Measurements from ENCODE around the gene TLNRD1.

The TLNRD1 gene

DNA sequence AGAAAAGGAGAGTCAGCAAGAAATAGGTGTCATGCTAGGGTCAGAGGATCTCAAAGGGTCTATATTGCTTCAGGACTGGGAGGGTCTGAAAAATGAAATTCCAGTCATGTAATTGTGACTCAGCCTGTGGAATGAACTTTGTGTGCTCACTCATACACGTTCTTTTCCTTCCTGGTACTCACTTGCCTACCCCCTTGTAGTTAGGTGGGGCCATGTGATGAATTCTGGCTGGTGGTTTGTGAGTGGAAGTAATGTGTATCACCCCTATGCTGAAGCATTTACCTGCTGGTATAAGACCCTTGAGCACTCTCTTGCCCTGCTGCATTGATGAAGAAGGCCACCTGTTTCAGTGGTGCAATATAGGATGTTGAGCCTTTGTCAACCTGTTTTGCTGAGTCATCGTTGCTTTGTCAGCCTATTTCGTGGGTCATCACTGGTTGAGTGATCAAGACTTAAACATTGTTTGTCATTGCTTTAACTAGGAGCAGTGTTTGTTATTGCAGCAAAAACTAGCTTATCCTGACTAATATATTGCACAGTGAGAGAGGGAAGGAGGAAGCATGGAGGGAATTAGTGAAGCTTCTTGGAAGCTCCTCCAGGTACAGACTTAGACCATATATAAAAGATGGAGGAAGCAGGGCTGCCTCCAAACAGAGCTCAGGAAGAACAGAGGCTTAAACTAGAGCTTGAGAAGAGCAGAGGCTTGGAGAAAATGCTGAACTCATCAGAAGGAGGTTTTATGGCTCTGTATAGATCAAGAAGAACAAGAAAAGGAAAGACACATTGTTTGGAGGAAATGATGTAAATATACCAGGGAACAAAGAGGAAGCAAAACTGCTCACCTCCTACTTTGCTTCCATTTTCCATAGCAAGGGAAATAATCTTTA lies 28.9 kb downstream of the TLNRD1 start:
- DNase-seq (ENCODE audit: low read depth) = no peak

DNA sequence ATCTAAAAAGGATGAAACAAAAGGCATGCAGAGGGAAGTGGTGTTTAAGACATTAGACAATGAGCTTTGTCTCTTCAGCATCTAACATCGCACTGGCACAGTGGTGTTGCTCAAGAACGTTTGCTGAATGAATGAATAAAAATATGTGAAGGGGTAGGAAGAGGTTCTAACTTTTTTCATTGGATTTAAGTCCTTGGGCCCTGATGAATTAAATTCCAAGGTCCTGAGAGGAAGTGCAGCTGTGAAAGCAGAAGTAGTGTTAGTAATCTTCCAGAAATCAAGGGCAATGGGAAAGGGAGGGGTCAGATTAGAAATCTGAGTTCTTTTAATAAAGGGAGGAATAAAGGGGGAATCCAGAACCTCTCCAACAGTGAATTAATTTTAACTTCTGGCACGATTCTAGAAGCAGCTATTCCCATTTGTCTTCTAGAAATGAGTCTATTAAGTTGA lies 29.6 kb downstream of the TLNRD1 start:
- DNase-seq (ENCODE audit: low read depth) = no peak

DNA sequence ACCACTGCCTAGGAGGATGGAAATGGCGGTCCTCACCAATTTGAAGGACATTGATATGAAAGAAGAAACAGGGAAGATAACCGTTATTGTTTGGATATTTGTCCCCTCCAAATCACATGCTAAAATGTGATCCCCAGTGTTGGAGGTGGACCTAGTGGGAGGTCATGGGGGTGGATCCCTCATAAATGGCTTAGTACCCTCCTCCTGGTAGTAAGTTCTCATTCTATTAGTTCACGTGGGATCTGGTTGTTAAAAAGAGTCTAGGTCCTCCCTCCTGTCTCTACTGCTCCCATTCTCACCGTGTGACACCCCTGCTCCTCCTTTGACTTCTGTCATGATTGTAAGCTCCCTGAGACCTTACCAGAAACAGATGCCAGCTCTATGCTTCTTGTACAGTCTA lies 30.5 kb downstream of the TLNRD1 start:
- no peak for DNase-seq (ENCODE audit: low read depth)

DNA sequence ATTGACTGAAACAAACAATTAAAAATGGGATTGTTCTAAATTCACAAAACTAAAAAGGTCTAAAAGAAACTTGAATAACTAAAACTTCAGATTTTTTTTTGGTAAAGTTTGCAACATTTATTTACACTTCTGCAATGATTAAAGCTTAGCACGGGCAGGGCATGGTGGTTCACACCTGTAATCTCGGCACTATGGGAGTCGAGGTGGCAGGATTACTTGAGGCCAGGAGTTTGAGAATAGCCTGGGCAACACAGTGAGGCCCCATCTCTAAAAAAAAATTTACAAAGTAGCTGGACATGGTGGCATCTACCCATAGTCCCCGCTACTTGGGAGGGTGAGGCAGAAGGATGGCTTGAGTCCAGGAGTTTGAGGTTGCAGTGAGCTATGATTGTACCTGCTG lies 31.6 kb downstream of the TLNRD1 start:
- no peak for DNase-seq (ENCODE audit: low read depth)

GRCh38 chr15:81032818-81033217 lies 32.1 kb downstream of the TLNRD1 start:
- no peak for DNase-seq (ENCODE audit: low read depth)

DNA sequence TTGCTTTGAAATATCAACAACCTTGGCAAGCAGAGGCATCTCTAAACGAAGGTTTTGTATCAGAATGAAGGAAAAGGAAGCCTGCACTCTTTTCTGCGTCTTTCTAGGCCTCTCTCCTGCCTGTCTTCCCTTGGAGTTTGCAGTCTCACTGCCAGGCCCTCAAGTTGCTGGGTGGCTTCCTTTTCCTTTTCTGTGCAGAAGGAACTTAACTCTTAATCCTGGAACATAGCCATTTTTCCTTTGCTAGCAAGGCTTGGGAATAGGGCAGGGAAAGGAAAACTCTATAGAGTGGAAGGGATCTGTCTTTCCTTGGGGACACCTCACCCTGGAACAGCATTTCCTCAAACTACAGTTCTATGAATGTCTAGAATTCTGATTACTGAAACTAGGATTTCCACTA lies 32.8 kb downstream of the TLNRD1 start:
- DNase-seq (ENCODE audit: low read depth) = no peak

GRCh38 chr15:81037952-81038743 lies 37.4 kb downstream of the TLNRD1 start:
- no peak for DNase-seq (ENCODE audit: low read depth)

DNA sequence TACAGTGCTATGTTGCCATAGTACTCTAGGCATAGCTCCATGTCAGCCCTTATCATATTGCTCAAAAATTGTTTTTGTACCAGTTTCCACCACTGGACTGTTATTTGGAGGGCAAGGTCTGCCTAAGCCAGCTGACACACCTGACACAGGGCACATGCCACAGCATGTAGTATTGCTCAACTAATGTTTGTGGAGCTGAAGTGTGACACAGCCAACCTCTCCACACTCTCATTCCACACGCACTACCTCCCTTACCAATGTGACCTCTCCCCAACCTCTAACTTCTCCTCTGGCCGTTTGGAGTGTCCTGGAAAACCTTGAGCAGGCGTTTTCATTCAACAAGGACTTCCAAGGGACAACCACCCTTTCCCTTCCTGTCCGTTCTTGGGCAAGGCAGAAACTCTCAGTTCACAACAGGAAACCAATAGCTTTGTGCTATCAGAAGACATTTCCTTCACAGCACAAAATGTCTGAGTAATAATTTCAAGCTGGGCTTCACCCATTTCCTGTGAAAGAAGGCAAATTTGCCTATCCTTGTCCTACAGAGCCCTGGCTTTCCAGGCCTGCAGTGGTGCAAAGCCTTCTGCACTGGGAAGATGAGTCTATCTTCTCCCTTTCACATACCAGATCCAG lies 38.4 kb downstream of the TLNRD1 start:
- no peak for DNase-seq (ENCODE audit: low read depth)

DNA sequence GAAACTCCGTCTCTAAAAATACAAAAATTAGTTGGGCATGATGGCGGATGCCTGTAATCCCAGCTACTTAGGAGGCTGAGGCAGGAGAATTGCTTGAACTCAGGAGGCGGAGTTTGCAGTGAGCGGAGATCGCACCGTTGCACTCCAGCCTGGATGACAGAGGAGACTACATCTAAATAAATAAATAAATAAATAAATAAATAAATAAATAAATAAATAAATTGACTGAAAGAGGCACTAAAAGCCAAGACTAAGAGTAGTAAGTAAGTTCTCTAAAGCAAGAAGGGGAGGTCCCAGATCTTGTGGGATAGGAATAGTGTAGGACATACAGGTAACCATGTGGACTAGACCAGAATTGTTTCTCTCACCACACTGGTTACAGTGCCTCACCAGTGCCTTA lies 40.0 kb downstream of the TLNRD1 start:
- no peak for DNase-seq (ENCODE audit: low read depth)

DNA sequence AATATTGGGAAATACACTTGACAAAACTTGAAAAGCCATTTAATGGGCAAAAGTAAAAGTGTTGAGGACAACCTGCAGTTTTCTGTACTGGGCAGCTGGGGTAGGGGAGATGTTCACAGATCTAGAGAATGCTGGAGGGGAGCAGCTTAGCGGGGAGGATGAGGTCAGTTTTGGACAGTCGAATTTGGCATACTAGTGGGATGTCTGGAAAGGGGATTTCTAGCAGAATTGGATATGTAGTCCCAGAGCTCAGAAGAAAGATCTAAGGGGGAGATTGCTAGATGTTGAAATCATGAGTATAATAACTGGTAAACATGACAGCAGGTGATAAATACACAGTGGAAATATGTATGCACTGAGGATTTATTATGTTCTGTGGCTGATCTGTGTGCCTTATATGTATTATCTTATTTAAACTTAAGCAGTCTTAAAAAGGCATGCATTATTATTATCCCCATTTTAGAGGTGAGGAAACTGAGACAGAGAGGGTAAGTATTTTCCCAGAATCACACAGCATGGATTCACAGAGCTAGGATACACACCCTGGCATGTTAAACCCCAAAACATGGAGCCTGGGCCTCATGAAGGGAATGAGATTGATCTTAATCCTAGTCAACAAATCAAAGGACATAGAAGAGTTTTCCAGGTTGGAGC lies 42.7 kb downstream of the TLNRD1 start:
- DNase-seq (ENCODE audit: low read depth) = no peak

DNA sequence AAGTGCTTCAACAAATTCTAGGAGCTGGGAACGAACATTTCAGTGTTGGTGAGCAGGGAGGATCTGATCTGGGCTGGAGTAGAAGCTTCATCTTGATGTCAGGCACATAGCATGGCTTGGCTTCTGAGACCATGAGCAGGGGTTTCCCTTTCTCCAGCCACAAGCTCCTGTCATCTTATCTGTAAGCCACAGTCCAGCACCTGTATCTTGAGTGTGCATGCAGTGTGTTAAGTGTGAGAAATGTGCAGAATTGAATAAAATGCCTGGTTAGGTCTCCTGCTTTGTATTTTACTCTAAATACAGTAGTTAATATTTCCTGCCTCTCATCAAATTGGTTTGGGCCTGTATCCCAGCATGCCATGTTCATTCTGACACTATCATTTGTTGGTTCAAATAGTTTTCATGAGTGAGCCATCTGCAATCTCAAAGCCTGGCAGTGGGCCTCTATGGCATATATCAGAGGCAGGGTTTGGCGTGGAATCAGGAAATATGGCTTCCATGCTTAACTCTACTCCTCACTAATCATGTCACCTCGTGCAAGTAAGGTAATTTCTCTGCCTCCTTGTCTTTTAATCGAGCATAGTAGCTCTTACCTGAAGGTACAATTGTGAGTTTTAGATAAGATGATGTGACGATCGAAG lies 43.3 kb downstream of the TLNRD1 start:
- no peak for DNase-seq (ENCODE audit: low read depth)

DNA sequence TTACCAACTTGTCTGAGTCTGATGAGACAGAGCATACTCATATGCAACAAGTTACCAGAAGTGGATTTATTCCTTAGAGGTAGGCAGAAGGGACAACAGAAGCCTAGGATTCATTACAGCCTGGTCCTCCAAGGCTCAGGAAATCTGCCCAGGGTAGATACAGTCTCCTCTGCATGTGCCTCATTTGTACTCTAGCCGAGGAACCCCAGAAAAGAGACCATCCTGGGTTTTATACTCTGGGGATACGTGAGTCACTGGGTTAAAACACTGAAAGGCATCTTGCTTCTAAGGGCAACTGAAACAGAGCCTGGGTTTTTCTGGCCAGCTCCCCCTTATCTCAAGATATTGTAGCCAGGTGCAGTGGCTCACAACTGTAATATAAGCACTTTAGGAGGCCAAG lies 45.6 kb downstream of the TLNRD1 start:
- DNase-seq (ENCODE audit: low read depth) = no peak

DNA sequence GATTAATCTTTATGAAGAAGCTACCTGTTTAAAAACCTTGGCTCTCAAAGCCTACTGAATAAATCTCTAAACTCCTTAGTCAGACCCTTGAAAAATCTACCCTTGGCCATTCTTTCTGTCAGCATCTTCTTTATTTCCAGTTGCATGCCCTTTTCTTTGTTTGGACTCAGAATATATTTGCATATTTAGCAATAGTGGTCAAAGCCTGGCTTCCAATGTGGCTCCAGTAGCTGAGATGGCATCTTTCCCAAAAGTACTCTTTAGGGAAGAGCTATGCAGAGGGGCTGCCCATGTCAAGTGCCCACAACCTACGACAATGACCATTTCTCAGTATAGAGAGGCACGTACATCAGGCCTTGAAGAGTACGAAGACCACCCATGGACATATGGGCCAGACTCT lies 47.2 kb downstream of the TLNRD1 start:
- DNase-seq (ENCODE audit: low read depth) = no peak

DNA sequence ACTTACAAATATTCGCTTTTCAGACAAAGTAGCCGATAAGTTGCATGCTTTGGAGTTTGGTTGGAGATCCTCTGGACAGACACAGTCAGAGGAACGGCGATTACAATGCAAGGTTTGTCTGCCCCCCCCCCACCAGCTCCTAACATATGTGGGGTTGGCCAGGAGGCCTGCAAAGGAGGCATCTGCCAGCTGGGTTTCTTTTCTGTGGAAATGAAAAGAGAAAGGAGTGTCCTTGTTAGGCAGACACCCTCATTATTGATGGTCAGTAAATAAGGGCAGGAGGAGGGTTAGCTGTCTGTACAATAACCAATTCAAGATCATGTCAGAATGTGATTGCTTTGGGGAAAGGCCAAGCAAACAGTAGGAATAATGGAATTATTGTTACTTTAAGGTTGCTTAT lies 49.1 kb downstream of the TLNRD1 start:
- no peak for DNase-seq (ENCODE audit: low read depth)

DNA sequence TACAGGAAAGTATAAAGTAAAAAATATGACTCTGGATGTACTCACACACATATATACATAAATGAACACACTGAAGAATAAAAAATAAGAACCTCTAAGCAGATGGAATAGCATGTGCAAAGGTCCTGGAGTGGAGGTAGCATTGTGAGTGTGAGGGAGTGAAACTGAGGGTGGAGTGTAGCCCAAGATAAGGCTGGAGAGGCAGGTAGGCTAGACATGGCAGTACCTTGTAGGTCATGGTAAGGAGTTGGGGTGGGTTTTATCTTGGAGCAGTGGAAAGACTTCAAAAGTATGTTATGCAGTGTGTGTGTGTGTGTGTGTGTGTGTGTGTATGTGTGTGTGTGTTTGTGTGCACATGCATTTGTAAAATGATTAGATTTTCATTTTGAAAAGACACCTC lies 49.5 kb downstream of the TLNRD1 start:
- DNase-seq (ENCODE audit: low read depth) = no peak

- DNase-seq (ENCODE audit: low read depth) = no peak
Observed at GRCh38 chr15:81050805-81051204, 50.1 kb downstream of the TLNRD1 start.

DNA sequence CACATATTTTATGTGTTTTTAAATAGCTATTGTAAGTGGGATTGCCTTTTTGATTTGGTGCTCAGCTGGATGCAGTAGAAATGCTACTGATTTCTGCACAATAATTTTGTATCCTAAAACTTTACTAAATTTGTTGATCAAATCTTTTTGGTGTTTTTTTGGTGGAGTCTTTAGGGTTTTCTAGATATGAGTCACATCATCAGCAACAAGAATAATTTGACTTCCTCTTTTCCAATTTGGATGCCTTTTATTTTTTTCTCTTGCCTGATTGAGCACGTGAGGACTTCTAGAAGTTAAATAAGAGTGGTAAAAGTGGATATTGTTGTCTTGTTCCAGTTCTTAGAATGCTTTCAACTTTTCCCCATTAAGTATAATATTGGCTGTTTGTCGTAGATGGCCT lies 51.3 kb downstream of the TLNRD1 start:
- DNase-seq (ENCODE audit: low read depth) = no peak

- DNase-seq (ENCODE audit: low read depth) = no peak
Observed at GRCh38 chr15:81053621-81054020, 52.9 kb downstream of the TLNRD1 start.

- peak; percentile 90 for DNase-seq (ENCODE audit: low read depth)
Observed at GRCh38 chr15:81054236-81054635, 53.5 kb downstream of the TLNRD1 start.

Measured in GM04504 (cell line).